ENCODE results near the gene ADARB2.

DNA sequence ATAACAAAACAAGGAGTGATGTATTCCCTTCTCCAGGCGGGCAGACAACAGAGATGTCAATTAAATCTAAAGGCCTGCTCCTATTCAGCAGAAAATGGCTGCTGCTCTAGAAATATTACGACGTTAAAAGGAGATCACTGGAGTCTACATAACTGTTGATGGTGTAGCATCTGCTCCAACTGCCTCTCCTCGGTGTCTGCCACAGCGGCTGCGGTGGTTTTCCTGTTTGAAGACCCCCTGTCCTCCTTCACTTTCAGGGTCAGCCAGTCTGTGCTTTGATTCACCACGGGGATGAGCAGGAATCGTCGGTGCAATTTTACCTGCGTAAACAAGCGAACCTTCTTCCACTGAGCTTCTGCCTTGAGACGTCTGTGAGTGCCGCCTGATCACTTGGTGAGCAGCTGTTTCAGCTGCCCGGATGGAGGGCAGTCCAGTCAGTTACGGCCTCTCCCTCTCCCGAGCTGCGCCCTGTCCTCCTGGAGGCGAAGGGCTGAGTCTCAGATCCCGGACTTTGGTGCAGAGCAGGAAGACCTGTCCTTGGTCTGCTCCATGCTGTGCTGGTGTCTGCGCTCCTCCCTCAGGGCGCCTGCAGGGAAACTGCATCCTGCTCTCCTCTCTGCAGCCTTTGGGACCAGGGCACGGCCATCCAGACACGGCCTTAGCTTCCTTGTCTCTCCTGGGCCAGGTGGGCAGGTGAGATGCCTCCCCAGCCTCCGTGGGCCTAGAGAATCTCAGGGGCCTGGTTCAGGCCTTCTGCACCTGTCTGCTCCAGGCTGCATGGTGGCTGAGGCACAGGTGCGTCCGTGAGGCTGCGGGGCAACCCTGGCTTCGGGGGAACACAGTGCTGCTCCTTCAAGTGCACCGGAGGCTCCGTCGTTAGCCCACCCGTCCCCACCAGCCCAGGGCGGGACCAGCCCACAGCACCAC lies 326.6 kb downstream of the ADARB2 start:
- TF ChIP-seq, protein P1, sequence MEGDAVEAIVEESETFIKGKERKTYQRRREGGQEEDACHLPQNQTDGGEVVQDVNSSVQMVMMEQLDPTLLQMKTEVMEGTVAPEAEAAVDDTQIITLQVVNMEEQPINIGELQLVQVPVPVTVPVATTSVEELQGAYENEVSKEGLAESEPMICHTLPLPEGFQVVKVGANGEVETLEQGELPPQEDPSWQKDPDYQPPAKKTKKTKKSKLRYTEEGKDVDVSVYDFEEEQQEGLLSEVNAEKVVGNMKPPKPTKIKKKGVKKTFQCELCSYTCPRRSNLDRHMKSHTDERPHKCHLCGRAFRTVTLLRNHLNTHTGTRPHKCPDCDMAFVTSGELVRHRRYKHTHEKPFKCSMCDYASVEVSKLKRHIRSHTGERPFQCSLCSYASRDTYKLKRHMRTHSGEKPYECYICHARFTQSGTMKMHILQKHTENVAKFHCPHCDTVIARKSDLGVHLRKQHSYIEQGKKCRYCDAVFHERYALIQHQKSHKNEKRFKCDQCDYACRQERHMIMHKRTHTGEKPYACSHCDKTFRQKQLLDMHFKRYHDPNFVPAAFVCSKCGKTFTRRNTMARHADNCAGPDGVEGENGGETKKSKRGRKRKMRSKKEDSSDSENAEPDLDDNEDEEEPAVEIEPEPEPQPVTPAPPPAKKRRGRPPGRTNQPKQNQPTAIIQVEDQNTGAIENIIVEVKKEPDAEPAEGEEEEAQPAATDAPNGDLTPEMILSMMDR (conservative IDR thresholded peaks at IDR 0.05 in 1 of 2, IDR thresholded peaks at IDR 0.05 in 1 of 2; ENCODE audit: low read depth in 1 of 2, low read length in 2 of 2), result no peak
- no peak for TF ChIP-seq EZH2 (IDR thresholded peaks at IDR 0.05; ENCODE audit: low read length, missing control alignments)
